Natural killer cell (primary cell): Measurements from ENCODE around the gene GYPB. TPM values are rescaled to one million over a fixed set of nuclear protein-coding genes. Genes with fewer than 3 reads are reported as not detected.
"Not testable (repeated sequence)": the region's sequence is repeated elsewhere in the genome, so short reads cannot be mapped to it uniquely, and the experiment has no call there.

Experiments used
- ATAC-seq, 3 donors: fragments of 150-1000 bp in 2 of 3; fragments of 200-7000 bp in 1 of 3; cut with Tn5 transposase; 1 replicate in 1 of 3; 2 replicates in 2 of 3; pipeline ENCODE4 v1.10.0; 2021; ENCODE audit warnings: mild to moderate bottlenecking in 2 of 3, moderate library complexity in 2 of 3
- DNase-seq, 2 donors: peaks; one replicate each; pipeline versions ENCODE4 v3.0.0 to v3.0.0-alpha.2; 2013 to 2021; ENCODE audit warnings: mixed read lengths in 1 of 2
- H3K27ac ChIP-seq: one replicate; pipeline ENCODE4 v1.5.1; 2013; ENCODE audit warnings: mild to moderate bottlenecking, low read length
- H3K27me3 ChIP-seq: one replicate; pipeline ENCODE4 v1.6.1; 2013; ENCODE audit warnings: low read length; ENCODE audit not compliant: control insufficient read depth, insufficient read depth
- H3K36me3 ChIP-seq: one replicate; pipeline ENCODE4 v1.6.1; 2013; ENCODE audit warnings: low read length; ENCODE audit not compliant: control insufficient read depth, insufficient read depth
- H3K4me1 ChIP-seq: one replicate; pipeline ENCODE4 v1.6.1; 2013; ENCODE audit warnings: low read length; ENCODE audit not compliant: control insufficient read depth, insufficient read depth
- H3K4me3 ChIP-seq: one replicate; pipeline ENCODE4 v1.5.1; 2013; ENCODE audit warnings: low read length
- H3K9me3 ChIP-seq: one replicate; pipeline ENCODE4 v1.6.1; 2013; ENCODE audit warnings: low read length; ENCODE audit not compliant: control insufficient read depth, insufficient read depth
- H3K27ac Mint-ChIP-seq, 2 donors: one replicate each; pipeline ENCODE4 v1.8.0; 2022; ENCODE audit warnings: mild to moderate bottlenecking in 2 of 2, mixed read lengths in 2 of 2, moderate library complexity in 1 of 2
- H3K27me3 Mint-ChIP-seq, 2 donors: one replicate each; pipeline ENCODE4 v1.8.0; 2022; ENCODE audit warnings: low read depth in 2 of 2, mixed read lengths in 2 of 2
- H3K36me3 Mint-ChIP-seq: one replicate; pipeline ENCODE4 v1.8.0; 2022; ENCODE audit warnings: mixed read lengths
- H3K4me1 Mint-ChIP-seq, 2 donors: one replicate each; pipeline ENCODE4 v1.8.0; 2022; ENCODE audit warnings: mixed read lengths in 2 of 2
- H3K4me3 Mint-ChIP-seq: one replicate; pipeline ENCODE4 v1.8.0; 2022; ENCODE audit warnings: mild to moderate bottlenecking, moderate library complexity, mixed read lengths
- H3K9me3 Mint-ChIP-seq, 2 donors: one replicate each; pipeline ENCODE4 v1.8.0; 2022; ENCODE audit warnings: mixed read lengths in 2 of 2
- WGBS: methylation state at CpG from one replicate; pipeline ENCODE4 v1.1.7; 2013; ENCODE audit warnings: missing lambda C conversion rate; ENCODE audit not compliant: insufficient coverage; 5-methylcytosine and 5-hydroxymethylcytosine counted together
- intact Hi-C: fragments of 100-400 bp; cut with micrococcal nuclease; formaldehyde crosslinking; loops from one replicate; pipeline ENCODE4 v1.14.2; 2022
- total RNA-seq, 4 donors: library from RNA; stranded (reverse); fragments of 120-200 nt in 1 of 4; gene quantifications; one replicate each; pipeline versions ENCODE4 v1.2.3 to v1.2.4, GENCODE V29; 2013 to 2022
- TF ChIP-seq, protein P1 (sequence below): fragments of 200-600 bp; IDR thresholded peaks from one replicate; pipeline ENCODE4 v1.8.0; 2022; ENCODE audit warnings: antibody characterized with exemption

GYPB gene
- total RNA-seq, 3 donors from 2014 or later (not counting 1 experiment from before 2014, with no cell fraction given) = not detected

DNA sequence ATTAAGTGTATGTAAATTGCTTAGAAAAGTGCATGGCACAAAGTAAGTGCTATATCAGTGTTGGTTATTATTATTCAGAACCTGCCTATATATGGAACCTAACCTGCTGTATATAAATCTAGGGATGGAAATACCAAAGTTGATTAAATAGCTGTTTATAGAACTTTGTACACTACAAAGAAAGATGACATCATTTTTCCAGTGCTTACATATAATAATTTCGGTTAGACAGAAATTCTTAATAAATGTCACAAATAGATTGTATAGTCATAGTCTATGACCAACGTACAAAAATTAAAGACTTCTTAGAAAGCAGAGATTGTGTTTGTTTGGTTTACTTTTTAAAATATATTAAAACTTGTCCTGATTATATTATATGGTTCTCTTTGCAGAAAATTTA lies 4.4 kb downstream of the GYPB start:
- no peaks in the 10 kb centered on the region for H3K4me1 Mint-ChIP-seq
- DNase-seq (no peak), ATAC-seq (no peak)
- Histone ChIP-seq H3K4me3 (no peak overlapping the region), H3K27me3 (no peaks in the 10 kb centered on the region), H3K36me3 (no peaks in the 10 kb centered on the region), H3K4me1 (no peaks in the 10 kb centered on the region), H3K9me3 (no peaks in the 10 kb centered on the region), H3K27ac (no peak overlapping the region)
- H3K36me3 Mint-ChIP-seq = no peaks in the 10 kb centered on the region
- H3K9me3 Mint-ChIP-seq = no peaks in the 10 kb centered on the region
- H3K27me3 Mint-ChIP-seq = no peaks in the 10 kb centered on the region
- no peak overlapping the region for H3K4me3 Mint-ChIP-seq
- no peak overlapping the region for H3K27ac Mint-ChIP-seq
- no CpG with 5 or more reads among the region's 2 CpGs for WGBS
- intact Hi-C loops = no loop called here
- TF ChIP-seq, protein P1, sequence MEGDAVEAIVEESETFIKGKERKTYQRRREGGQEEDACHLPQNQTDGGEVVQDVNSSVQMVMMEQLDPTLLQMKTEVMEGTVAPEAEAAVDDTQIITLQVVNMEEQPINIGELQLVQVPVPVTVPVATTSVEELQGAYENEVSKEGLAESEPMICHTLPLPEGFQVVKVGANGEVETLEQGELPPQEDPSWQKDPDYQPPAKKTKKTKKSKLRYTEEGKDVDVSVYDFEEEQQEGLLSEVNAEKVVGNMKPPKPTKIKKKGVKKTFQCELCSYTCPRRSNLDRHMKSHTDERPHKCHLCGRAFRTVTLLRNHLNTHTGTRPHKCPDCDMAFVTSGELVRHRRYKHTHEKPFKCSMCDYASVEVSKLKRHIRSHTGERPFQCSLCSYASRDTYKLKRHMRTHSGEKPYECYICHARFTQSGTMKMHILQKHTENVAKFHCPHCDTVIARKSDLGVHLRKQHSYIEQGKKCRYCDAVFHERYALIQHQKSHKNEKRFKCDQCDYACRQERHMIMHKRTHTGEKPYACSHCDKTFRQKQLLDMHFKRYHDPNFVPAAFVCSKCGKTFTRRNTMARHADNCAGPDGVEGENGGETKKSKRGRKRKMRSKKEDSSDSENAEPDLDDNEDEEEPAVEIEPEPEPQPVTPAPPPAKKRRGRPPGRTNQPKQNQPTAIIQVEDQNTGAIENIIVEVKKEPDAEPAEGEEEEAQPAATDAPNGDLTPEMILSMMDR = no peak

DNA sequence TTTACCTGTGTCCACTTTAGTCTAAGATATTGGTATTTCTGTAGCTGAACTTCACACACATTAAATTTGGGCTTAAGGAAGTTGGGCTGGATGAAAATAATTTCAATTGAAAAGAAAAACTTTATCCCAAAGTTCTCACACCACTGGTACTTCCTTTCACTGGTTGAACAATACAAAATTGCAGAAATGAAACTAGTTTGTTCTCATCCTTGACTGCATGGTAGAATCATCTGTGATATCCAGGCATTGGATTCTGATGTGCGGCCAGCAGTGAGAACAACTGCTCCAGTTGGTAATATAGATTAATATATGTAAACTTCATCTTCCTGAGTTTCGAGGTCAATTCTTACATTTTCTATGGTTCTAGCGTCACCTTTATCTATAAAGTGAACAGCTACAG lies 10.6 kb downstream of the GYPB start:
- not testable (repeated sequence) for ATAC-seq, H3K9me3 ChIP-seq, H3K36me3 Mint-ChIP-seq, H3K27ac Mint-ChIP-seq, H3K27me3 ChIP-seq, H3K4me1 ChIP-seq, H3K4me3 ChIP-seq, H3K9me3 Mint-ChIP-seq, H3K36me3 ChIP-seq, H3K27me3 Mint-ChIP-seq, H3K27ac ChIP-seq, DNase-seq, H3K4me1 Mint-ChIP-seq, H3K4me3 Mint-ChIP-seq
- WGBS = 100% methylated on average over 1 of the region's 3 CpGs
- intact Hi-C loops = loop anchor here (5.0 kb wide), 1 partner anchor 131 kb away; no protein-coding TSS in a partner anchor

DNA sequence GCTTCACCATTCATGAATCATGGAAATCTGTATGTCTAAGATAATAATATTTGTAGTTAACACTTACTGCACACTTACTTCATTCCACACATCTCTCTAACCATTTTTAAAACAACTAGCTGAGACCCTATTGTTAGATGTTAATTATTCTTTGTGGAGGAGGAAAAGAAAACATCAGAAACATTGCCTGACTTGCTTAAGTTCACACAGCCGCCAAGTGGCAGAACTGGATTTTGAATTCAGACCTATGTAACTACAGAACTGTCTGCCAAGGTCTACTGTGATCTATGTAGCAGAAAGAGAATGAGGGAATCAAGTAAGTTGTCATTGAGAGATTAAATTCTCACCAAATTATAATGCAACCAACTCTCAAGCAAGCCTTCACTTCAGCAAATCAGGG lies 11.2 kb downstream of the GYPB start:
- not testable (repeated sequence) for H3K27me3 Mint-ChIP-seq, H3K4me3 ChIP-seq, H3K9me3 Mint-ChIP-seq, H3K36me3 Mint-ChIP-seq, H3K4me1 ChIP-seq, H3K4me1 Mint-ChIP-seq, H3K9me3 ChIP-seq, H3K36me3 ChIP-seq, H3K27me3 ChIP-seq, H3K4me3 Mint-ChIP-seq, DNase-seq, ATAC-seq, H3K27ac Mint-ChIP-seq, H3K27ac ChIP-seq
- 100% methylated on average over 1 of the region's 1 CpG for WGBS
- intact Hi-C loops = loop anchor here (5.0 kb wide), 1 partner anchor 131 kb away; no protein-coding TSS in a partner anchor

DNA sequence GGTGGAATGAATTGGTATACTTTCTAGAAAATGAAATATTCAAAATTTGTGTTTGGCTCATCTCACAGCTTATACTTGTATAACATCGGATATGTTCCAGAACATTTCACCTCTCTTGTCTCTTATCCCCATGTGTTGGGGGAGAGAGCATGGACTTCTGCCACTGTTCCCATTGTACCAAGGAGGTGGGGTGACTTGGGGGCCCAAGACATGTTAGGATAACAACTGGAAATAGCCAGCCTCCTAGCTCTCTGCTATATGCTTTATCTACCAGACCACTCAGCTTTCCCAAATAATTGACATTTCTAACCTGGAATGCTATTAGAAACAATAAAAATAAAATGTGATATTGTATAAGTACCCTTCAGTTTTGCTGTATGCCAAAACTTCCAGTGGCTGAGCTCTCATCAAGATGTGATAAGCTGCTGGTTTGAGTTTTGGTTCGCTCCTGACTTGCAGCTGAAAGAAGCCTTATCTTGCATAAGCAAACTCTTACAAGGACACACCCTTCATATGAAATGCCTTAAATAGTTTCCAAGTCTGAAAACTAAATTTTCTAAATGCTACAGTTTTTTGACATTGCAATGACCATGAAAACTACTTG lies 12.9 kb downstream of the GYPB start:
- not testable (repeated sequence) for H3K27ac Mint-ChIP-seq, H3K9me3 Mint-ChIP-seq, H3K36me3 Mint-ChIP-seq, H3K4me3 Mint-ChIP-seq, H3K9me3 ChIP-seq, H3K27me3 Mint-ChIP-seq, ATAC-seq, H3K4me1 ChIP-seq, H3K4me3 ChIP-seq, H3K4me1 Mint-ChIP-seq, H3K27me3 ChIP-seq, H3K36me3 ChIP-seq, H3K27ac ChIP-seq, DNase-seq
- no CpG with 5 or more reads among the region's 2 CpGs for WGBS
- intact Hi-C loops = loop anchor here (5.0 kb wide), 1 partner anchor 129 kb away; no protein-coding TSS in a partner anchor

DNA sequence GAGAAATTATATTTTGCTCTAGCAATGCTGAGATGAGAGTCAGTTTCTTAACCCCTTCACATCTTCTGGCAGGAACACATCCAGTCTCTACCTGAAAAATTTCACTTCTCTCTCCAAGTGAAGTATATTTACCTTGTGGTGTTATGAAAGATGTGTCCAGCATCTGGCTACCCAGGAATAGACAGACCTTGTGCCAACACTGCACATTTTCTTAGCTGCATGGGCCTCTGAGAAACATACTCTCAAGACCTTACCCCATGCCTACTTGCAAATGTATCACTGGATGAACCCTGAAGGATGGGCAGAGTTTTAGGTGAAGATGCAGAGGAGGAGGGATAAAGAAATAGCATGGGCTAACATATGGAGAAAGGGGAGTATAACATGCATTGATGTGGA lies 13.6 kb downstream of the GYPB start:
- H3K27ac Mint-ChIP-seq, H3K9me3 Mint-ChIP-seq, H3K27ac ChIP-seq, H3K4me3 Mint-ChIP-seq, H3K27me3 Mint-ChIP-seq, H3K27me3 ChIP-seq, ATAC-seq, H3K36me3 Mint-ChIP-seq, H3K36me3 ChIP-seq, DNase-seq, H3K4me3 ChIP-seq, H3K9me3 ChIP-seq, H3K4me1 ChIP-seq, H3K4me1 Mint-ChIP-seq: not testable (repeated sequence)
- intact Hi-C loops = loop anchor here (5.0 kb wide), 1 partner anchor 128 kb away; no protein-coding TSS in a partner anchor

DNA sequence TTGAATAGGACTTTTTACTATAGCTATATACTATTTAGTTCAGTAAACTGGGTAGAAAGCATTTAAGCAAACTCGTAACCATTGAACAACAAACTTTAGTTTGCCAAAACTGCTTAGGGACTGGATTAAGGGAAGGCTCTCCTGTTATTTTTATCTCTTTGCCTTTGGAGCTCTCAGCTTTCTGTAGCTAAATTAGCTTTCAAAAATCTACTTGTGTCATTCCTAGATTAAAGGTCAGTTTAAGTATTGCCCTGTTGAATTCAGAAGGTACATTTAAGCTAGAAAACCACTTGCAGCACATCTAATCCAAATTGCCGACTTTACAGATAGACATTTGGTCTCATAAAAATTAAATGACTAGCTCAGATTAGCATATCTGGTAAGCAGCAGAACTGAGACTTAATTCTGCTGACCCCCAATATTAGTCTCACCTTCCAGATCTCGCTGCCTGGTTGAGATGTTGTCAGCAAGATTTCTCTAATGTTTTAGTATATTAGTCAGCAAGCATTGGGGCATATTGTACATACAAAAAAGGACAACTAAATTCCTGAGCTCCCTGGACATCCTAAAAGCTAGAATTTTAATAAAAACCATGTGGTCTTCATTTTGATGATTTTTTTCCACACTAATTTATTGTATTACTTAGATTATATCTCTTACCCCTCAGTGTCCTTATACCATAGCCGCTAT lies 14.2 kb downstream of the GYPB start:
- not testable (repeated sequence) for H3K9me3 Mint-ChIP-seq, H3K36me3 Mint-ChIP-seq
- intact Hi-C loops = loop anchor here (5.0 kb wide), 1 partner anchor 128 kb away; no protein-coding TSS in a partner anchor

DNA sequence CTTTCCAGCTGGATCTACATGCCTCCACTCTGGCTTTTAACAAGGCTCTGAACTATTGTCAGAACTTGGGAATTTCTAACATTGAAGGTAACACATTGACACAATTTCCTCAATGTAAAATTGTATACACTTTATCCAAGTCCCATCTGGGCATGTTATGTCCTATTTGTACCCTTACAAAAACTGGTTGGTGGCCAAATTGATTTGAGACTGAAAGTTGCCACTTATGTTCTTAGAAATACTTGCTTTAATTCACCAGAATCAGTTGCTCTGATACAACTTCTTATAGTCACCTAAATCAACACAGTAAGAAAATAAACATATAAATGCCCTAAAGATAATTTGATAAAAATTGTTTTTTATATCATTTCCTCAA lies 15.3 kb downstream of the GYPB start:
- H3K4me3 Mint-ChIP-seq, H3K27ac Mint-ChIP-seq, H3K4me3 ChIP-seq, H3K27me3 ChIP-seq, H3K4me1 Mint-ChIP-seq, DNase-seq, H3K36me3 Mint-ChIP-seq, H3K27me3 Mint-ChIP-seq, ATAC-seq, H3K9me3 ChIP-seq, H3K9me3 Mint-ChIP-seq, H3K27ac ChIP-seq, intact Hi-C loops, H3K36me3 ChIP-seq, H3K4me1 ChIP-seq: not testable (repeated sequence)

More for the DNA sequence above, 14.2 kb downstream of the GYPB start:
- WGBS = 83% methylated on average over 3 of the region's 4 CpGs
- H3K4me3 Mint-ChIP-seq, DNase-seq, H3K27ac Mint-ChIP-seq, H3K4me1 ChIP-seq, ATAC-seq, H3K27ac ChIP-seq, H3K4me1 Mint-ChIP-seq, H3K9me3 ChIP-seq, H3K27me3 Mint-ChIP-seq, H3K36me3 ChIP-seq, H3K27me3 ChIP-seq, H3K4me3 ChIP-seq: not testable (repeated sequence)
